BE2C (cell line): ENCODE data around the gene CLEC18B.

Source experiments
- DNase-seq: peaks from one replicate; pipeline ENCODE4 v3.0.0-alpha.2; 2020
- H3K27me3 ChIP-seq: fragments of 250-450 bp; sonication (Bioruptor Pico); 2 replicates; pipeline ENCODE4 v1.5.1; 2020; ENCODE audit warnings: mild to moderate bottlenecking
- H3K36me3 ChIP-seq: fragments of 250-450 bp; sonication (Bioruptor Pico); 2 replicates; pipeline ENCODE4 v1.5.1; 2020; ENCODE audit warnings: mild to moderate bottlenecking
- H3K4me1 ChIP-seq: fragments of 250-450 bp; sonication (Bioruptor Pico); 2 replicates; pipeline ENCODE4 v1.5.1; 2020
- H3K4me3 ChIP-seq: 2 replicates; pipeline ENCODE4 v1.5.1; 2011; ENCODE audit warnings: low read depth, low read length
- H3K9me3 ChIP-seq: fragments of 250-450 bp; sonication (Bioruptor Pico); 2 replicates; pipeline ENCODE4 v1.5.1; 2020
- TF ChIP-seq, protein P1 (sequence below): IDR thresholded peaks from 2 replicates; pipeline ENCODE4 v1.5.1; 2012; ENCODE audit warnings: mild to moderate bottlenecking, low read depth, low read length

CLEC18B gene

DNA sequence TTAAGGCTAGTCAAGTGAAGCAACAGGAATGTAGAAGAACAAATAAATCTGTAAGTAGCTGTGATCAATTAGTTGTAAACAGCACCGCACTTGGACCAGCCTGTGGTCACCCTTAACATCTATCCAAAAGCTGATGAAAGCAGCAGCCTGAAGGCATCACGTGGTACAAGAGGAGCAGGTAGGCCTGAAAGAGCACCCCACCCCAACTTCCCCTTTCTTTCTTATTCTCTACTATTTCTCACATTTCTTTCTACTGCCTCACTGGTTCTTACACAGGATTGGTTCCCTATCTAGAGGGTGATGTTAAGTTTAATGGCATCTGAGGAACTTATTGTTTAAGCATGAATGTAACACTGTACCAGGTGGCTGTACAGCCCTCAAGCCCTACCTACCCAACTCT is 42.6 kb upstream of the CLEC18B start:
- no peaks in the 10 kb centered on the region for H3K27me3 ChIP-seq
- H3K4me3 ChIP-seq = no peak overlapping the region
- no peaks in the 10 kb centered on the region for H3K4me1 ChIP-seq
- no peaks in the 10 kb centered on the region for H3K9me3 ChIP-seq
- H3K36me3 ChIP-seq = peaks cover 55% of the 10 kb centered on the region
- DNase-seq = no peak
- TF ChIP-seq, protein P1, sequence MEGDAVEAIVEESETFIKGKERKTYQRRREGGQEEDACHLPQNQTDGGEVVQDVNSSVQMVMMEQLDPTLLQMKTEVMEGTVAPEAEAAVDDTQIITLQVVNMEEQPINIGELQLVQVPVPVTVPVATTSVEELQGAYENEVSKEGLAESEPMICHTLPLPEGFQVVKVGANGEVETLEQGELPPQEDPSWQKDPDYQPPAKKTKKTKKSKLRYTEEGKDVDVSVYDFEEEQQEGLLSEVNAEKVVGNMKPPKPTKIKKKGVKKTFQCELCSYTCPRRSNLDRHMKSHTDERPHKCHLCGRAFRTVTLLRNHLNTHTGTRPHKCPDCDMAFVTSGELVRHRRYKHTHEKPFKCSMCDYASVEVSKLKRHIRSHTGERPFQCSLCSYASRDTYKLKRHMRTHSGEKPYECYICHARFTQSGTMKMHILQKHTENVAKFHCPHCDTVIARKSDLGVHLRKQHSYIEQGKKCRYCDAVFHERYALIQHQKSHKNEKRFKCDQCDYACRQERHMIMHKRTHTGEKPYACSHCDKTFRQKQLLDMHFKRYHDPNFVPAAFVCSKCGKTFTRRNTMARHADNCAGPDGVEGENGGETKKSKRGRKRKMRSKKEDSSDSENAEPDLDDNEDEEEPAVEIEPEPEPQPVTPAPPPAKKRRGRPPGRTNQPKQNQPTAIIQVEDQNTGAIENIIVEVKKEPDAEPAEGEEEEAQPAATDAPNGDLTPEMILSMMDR = no peak

DNA sequence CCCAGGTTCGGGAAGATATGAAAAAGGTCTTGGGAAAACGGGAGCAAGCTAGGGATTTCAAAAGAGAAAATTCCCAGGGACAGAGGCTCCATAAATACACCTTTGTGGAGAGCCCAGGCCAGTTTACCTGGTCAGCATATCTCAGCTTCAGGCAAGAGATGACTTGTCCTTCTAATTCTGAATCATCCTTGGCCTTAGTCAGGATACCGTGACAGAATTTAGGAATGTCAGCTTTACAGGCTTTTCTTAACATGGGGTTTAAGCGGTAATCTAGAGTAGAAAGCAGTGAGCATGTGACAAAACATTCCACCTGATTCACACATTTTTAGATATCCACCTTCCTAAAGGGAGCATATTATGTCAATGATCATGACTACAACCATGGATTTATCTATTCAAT is 41.1 kb upstream of the CLEC18B start:
- Histone ChIP-seq H3K4me3 (no peak overlapping the region), H3K27me3 (no peaks in the 10 kb centered on the region), H3K4me1 (no peaks in the 10 kb centered on the region), H3K36me3 (peaks cover 51% of the 10 kb centered on the region), H3K9me3 (no peaks in the 10 kb centered on the region)
- DNase-seq = no peak
- TF ChIP-seq, protein P1 = no peak

DNA sequence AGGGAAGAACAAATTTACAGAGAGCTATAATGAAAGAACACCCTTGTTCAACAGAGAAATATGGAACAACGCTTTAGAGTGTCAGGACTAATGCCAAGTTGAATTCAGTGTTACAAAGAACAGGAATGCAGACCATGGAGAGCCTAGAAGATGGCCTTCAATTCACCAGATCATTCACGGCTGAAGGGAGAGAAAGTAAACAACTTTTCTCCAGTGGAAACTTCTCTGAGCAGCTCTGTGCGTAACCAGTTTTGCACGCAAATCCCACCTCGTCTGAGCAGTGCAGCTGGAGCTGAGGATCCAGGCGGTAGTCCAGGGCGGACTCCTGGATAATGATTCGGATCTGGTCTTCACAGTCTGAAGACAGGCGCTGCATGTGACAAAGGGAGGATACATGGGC is 40.5 kb upstream of the CLEC18B start:
- H3K36me3 ChIP-seq = peaks cover 56% of the 10 kb centered on the region
- no peak for DNase-seq
- TF ChIP-seq, protein P1 = no peak
- no peaks in the 10 kb centered on the region for H3K9me3 ChIP-seq
- H3K4me3 ChIP-seq = no peak overlapping the region
- no peaks in the 10 kb centered on the region for H3K4me1 ChIP-seq
- no peaks in the 10 kb centered on the region for H3K27me3 ChIP-seq

DNA sequence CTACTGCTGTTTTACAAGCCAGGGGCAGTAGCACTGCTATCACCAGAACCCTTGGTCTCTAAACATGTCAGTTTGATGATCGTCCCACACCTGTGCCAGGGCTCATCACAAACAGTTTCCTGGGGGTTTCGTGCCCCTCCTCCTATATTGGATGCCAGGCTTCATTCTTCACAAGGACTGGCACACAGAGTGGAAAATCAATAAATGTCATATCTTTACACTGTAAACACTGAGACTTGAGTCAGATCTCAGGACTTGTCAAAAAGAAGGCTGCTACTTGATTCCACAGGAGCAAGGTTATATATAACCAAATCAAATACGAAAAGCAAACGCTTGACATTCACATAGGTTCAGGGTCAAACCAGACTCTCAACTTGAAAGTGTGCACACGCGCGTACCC is 39.3 kb upstream of the CLEC18B start:
- H3K36me3 ChIP-seq = peaks cover 58% of the 10 kb centered on the region
- H3K9me3 ChIP-seq = no peaks in the 10 kb centered on the region

DNA sequence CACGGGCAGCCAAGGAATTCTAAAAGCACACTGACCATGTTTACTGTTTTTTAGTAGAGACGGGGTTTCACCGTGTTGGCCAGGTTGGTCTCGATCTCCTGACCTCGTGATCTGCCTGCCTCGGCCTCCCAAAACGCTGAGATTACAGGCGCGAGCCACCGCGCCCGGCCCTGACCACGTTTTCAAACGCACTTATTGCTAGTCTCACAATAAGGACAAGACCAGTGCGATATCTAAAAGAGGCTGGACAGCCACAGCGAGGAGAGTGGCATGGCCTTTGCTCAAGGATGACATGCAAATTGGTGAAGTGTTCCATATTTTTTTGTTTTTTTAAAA is 35.0 kb upstream of the CLEC18B start:
- peaks cover 59% of the 10 kb centered on the region for H3K36me3 ChIP-seq
- no peaks in the 10 kb centered on the region for H3K9me3 ChIP-seq
- H3K27me3 ChIP-seq = no peaks in the 10 kb centered on the region
- TF ChIP-seq, protein P1 = no peak
- no peaks in the 10 kb centered on the region for H3K4me1 ChIP-seq
- DNase-seq = no peak
- H3K4me3 ChIP-seq = no peak overlapping the region

More for the DNA sequence above, 39.3 kb upstream of the CLEC18B start:
- no peak for DNase-seq
- TF ChIP-seq, protein P1 = no peak
- Histone ChIP-seq H3K4me3 (no peak overlapping the region), H3K4me1 (no peaks in the 10 kb centered on the region), H3K27me3 (no peaks in the 10 kb centered on the region)

DNA sequence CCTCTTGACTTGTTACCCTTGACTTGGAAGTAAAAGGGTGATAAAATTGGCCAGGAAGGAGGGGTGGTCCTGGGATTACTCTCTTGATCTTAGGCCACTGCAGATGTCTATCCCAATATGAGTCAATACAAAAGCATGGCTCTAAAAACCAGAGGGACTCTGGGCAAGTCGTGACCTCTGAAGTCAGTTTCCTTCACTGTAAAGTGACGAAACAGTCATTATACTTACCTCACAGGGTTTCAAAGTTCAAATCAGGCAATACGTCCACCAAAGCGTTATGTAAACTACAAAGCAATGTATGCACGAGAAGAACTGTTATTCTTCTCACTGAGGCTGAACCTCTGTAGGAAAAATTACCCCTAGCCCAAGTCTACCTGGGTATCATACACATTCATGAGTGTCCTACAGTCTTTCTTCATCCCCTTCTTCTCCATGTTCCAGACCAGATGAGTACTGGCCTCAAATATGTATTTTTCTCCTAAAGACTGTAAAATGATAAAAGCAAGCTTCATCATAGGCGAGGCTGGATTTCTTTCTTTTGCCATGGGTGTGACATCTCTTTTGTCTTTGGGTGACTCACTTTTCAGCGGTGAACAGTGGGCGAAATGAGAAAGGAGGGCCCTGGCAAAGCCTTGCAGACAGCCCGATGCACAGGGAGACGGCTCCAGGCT is 34.5 kb upstream of the CLEC18B start:
- Histone ChIP-seq H3K9me3 (no peaks in the 10 kb centered on the region), H3K4me3 (no peak overlapping the region), H3K4me1 (no peaks in the 10 kb centered on the region), H3K36me3 (peaks cover 60% of the 10 kb centered on the region), H3K27me3 (no peaks in the 10 kb centered on the region)
- no peak for DNase-seq
- TF ChIP-seq, protein P1 = no peak
